ENCODE measurements around the gene CYP2F1.

- TF ChIP-seq CTCF (IDR thresholded peaks at IDR 0.05) (no peak), POLR2A (IDR thresholded peaks at IDR 0.05) (no peak)
Observed at GRCh38 chr19:41161903-41162302, 47.7 kb downstream of the CYP2F1 start.
